ENCODE results near the gene ARHGAP27. TPM values are rescaled to one million over a fixed set of nuclear protein-coding genes. Genes with fewer than 3 reads are reported as not detected.

The ARHGAP27 gene
- polyA plus RNA-seq, 4 donors = 65.2 to 132 (median 116) TPM

GRCh38 chr17:45393411-45393810 lies 39.3 kb downstream of the ARHGAP27 start:
- peak; percentile 47 to 74 for DNase-seq
- Histone ChIP-seq H3K27ac (ENCODE audit: low read depth in 1 of 3, low read length in 2 of 3) (peak overlapping the region in 1 of 3 donors; percentile 64), H3K27me3 (ENCODE audit: control insufficient read depth in 3 of 3, insufficient read depth in 3 of 3, low read length in 3 of 3) (no peaks in the 10 kb centered on the region), H3K4me1 (ENCODE audit: control insufficient read depth in 3 of 3, insufficient read depth in 2 of 3, low read depth in 1 of 3, low read length in 2 of 3) (peaks cover 0 to 40% (median 0%) of the 10 kb centered on the region in 3 donors), H3K4me3 (ENCODE audit: low read depth in 1 of 3, low read length in 3 of 3) (no peak overlapping the region), H3K9me3 (ENCODE audit: control insufficient read depth in 2 of 2, insufficient read depth in 1 of 2, low read depth in 1 of 2, low read length in 1 of 2) (peaks cover 0 to 7% of the 10 kb centered on the region in 2 donors), H3K36me3 (ENCODE audit: control insufficient read depth in 3 of 3, insufficient read depth in 2 of 3, low read depth in 1 of 3, low read length in 3 of 3) (peaks cover 8 to 53% (median 25%) of the 10 kb centered on the region in 3 donors)
- 41 to 72% (median 61%) methylated on average over 5 of the region's 5 CpGs for WGBS, 3 donors
- no peak for FAIRE-seq

DNA sequence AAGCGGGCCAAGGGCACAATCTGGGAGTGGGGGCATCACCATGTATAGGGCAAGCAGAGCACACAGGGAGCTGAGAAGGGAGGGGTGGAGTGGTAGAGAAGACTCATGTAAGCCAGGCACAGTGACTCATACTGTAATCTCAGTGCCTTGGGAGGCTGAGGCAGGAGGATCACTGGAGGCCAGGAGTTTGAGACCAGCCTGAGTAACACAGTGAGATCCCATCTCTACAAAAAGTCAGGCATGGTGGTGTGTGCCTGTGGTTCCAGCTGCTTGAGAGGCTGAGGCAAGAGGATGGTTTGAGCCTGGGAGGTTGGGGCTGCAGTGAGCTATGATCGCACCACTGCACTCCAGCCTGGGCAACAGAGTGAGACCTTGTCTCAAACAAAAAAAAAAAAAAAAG lies 40.8 kb downstream of the ARHGAP27 start:
- H3K27ac ChIP-seq (ENCODE audit: low read depth in 1 of 3, low read length in 2 of 3) = no peak overlapping the region
- WGBS, 3 donors = 92 to 95% (median 94%) methylated on average over 2 of the region's 2 CpGs
- peaks cover 4 to 40% (median 14%) of the 10 kb centered on the region in 3 donors for H3K36me3 ChIP-seq (ENCODE audit: control insufficient read depth in 3 of 3, insufficient read depth in 2 of 3, low read depth in 1 of 3, low read length in 3 of 3)
- H3K27me3 ChIP-seq (ENCODE audit: control insufficient read depth in 3 of 3, insufficient read depth in 3 of 3, low read length in 3 of 3) = no peaks in the 10 kb centered on the region
- FAIRE-seq (no peak), DNase-seq (no peak)
- no peak overlapping the region for H3K4me3 ChIP-seq (ENCODE audit: low read depth in 1 of 3, low read length in 3 of 3)
- peaks cover 0 to 40% (median 0%) of the 10 kb centered on the region in 3 donors for H3K4me1 ChIP-seq (ENCODE audit: control insufficient read depth in 3 of 3, insufficient read depth in 2 of 3, low read depth in 1 of 3, low read length in 2 of 3)
- H3K9me3 ChIP-seq (ENCODE audit: control insufficient read depth in 2 of 2, insufficient read depth in 1 of 2, low read depth in 1 of 2, low read length in 1 of 2) = peaks cover 0 to 5% of the 10 kb centered on the region in 2 donors

DNA sequence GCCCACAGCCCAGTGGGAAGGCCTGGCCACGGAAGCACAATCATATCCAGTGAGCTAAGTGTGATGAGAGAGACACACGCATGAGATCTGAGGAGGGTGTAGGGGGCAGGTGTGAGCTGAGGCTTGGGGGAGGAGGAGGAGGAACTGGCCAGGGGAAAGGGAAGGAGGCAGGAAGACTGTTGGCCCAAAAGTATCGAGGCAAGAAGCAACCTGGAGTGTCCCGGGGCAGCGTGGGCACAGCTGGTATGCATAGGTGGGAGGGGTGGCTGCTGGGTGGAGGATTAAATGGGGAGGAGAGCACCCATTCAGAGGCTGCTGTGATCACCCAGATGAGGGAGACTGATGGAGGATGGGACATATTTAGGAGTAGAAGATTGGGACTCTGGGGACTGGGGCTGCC lies 41.4 kb downstream of the ARHGAP27 start:
- Histone ChIP-seq H3K27me3 (ENCODE audit: control insufficient read depth in 3 of 3, insufficient read depth in 3 of 3, low read length in 3 of 3) (no peaks in the 10 kb centered on the region), H3K27ac (ENCODE audit: low read depth in 1 of 3, low read length in 2 of 3) (no peak overlapping the region), H3K4me1 (ENCODE audit: control insufficient read depth in 3 of 3, insufficient read depth in 2 of 3, low read depth in 1 of 3, low read length in 2 of 3) (peaks cover 0 to 40% (median 0%) of the 10 kb centered on the region in 3 donors), H3K4me3 (ENCODE audit: low read depth in 1 of 3, low read length in 3 of 3) (no peak overlapping the region), H3K36me3 (ENCODE audit: control insufficient read depth in 3 of 3, insufficient read depth in 2 of 3, low read depth in 1 of 3, low read length in 3 of 3) (peaks cover 0 to 34% (median 8%) of the 10 kb centered on the region in 3 donors), H3K9me3 (ENCODE audit: control insufficient read depth in 2 of 2, insufficient read depth in 1 of 2, low read depth in 1 of 2, low read length in 1 of 2) (no peaks in the 10 kb centered on the region)
- DNase-seq (no peak), FAIRE-seq (no peak)
- 30 to 41% (median 31%) methylated on average over 5 of the region's 5 CpGs for WGBS, 3 donors

DNA sequence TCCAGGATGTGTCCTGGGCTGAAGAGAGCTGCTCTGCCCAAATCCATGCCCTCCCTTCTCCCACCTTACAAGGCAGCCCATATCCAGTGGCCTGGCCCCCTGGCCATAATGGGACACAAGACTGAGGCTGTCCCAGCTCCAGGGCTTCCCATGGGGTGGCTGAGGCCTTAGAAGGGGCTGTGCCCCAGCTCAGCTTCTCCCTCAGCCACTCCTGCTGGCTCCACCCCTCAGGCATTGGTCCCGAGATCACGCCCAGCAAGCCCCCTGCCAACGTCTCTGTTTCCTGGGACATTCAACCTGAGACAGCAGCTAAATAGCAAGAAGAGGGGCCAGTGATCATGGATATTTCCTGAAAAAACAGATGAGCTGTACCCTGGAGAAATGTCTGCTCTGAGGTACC lies 43.3 kb downstream of the ARHGAP27 start:
- no peak for FAIRE-seq
- no peak for DNase-seq
- Histone ChIP-seq H3K9me3 (ENCODE audit: control insufficient read depth in 2 of 2, insufficient read depth in 1 of 2, low read depth in 1 of 2, low read length in 1 of 2) (no peaks in the 10 kb centered on the region), H3K36me3 (ENCODE audit: control insufficient read depth in 3 of 3, insufficient read depth in 2 of 3, low read depth in 1 of 3, low read length in 3 of 3) (peaks cover 0 to 14% (median 0%) of the 10 kb centered on the region in 3 donors), H3K4me1 (ENCODE audit: control insufficient read depth in 3 of 3, insufficient read depth in 2 of 3, low read depth in 1 of 3, low read length in 2 of 3) (peaks cover 0 to 32% (median 0%) of the 10 kb centered on the region in 3 donors), H3K27me3 (ENCODE audit: control insufficient read depth in 3 of 3, insufficient read depth in 3 of 3, low read length in 3 of 3) (no peaks in the 10 kb centered on the region), H3K4me3 (ENCODE audit: low read depth in 1 of 3, low read length in 3 of 3) (no peak overlapping the region), H3K27ac (ENCODE audit: low read depth in 1 of 3, low read length in 2 of 3) (no peak overlapping the region)
- WGBS, 3 donors = 33 to 49% (median 34%) methylated on average over 3 of the region's 3 CpGs

- Histone ChIP-seq H3K27me3 (ENCODE audit: control insufficient read depth in 3 of 3, insufficient read depth in 3 of 3, low read length in 3 of 3) (no peaks in the 10 kb centered on the region), H3K9me3 (ENCODE audit: control insufficient read depth in 2 of 2, insufficient read depth in 1 of 2, low read depth in 1 of 2, low read length in 1 of 2) (no peaks in the 10 kb centered on the region), H3K27ac (ENCODE audit: low read depth in 1 of 3, low read length in 2 of 3) (no peak overlapping the region), H3K4me3 (ENCODE audit: low read depth in 1 of 3, low read length in 3 of 3) (no peak overlapping the region), H3K36me3 (ENCODE audit: control insufficient read depth in 3 of 3, insufficient read depth in 2 of 3, low read depth in 1 of 3, low read length in 3 of 3) (peaks cover 0 to 8% (median 0%) of the 10 kb centered on the region in 3 donors), H3K4me1 (ENCODE audit: control insufficient read depth in 3 of 3, insufficient read depth in 2 of 3, low read depth in 1 of 3, low read length in 2 of 3) (peaks cover 0 to 26% (median 0%) of the 10 kb centered on the region in 3 donors)
- FAIRE-seq = no peak
- no peak for DNase-seq
- 63 to 87% (median 74%) methylated on average over 10 of the region's 10 CpGs for WGBS, 3 donors
Measured at GRCh38 chr17:45388604-45389325, 43.9 kb downstream of the ARHGAP27 start.

GRCh38 chr17:45387739-45388138 lies 44.9 kb downstream of the ARHGAP27 start:
- Histone ChIP-seq H3K4me1 (ENCODE audit: control insufficient read depth in 3 of 3, insufficient read depth in 2 of 3, low read depth in 1 of 3, low read length in 2 of 3) (peaks cover 0 to 16% (median 0%) of the 10 kb centered on the region in 3 donors), H3K9me3 (ENCODE audit: control insufficient read depth in 2 of 2, insufficient read depth in 1 of 2, low read depth in 1 of 2, low read length in 1 of 2) (no peaks in the 10 kb centered on the region), H3K4me3 (ENCODE audit: low read depth in 1 of 3, low read length in 3 of 3) (no peak overlapping the region), H3K36me3 (ENCODE audit: control insufficient read depth in 3 of 3, insufficient read depth in 2 of 3, low read depth in 1 of 3, low read length in 3 of 3) (no peaks in the 10 kb centered on the region), H3K27me3 (ENCODE audit: control insufficient read depth in 3 of 3, insufficient read depth in 3 of 3, low read length in 3 of 3) (no peaks in the 10 kb centered on the region), H3K27ac (ENCODE audit: low read depth in 1 of 3, low read length in 2 of 3) (no peak overlapping the region)
- DNase-seq (no peak), FAIRE-seq (no peak)
- 90 to 94% (median 91%) methylated on average over 3 of the region's 3 CpGs for WGBS, 3 donors

- H3K36me3 ChIP-seq (ENCODE audit: control insufficient read depth in 3 of 3, insufficient read depth in 2 of 3, low read depth in 1 of 3, low read length in 3 of 3) = no peaks in the 10 kb centered on the region
- no peak overlapping the region for H3K4me3 ChIP-seq (ENCODE audit: low read depth in 1 of 3, low read length in 3 of 3)
- H3K27me3 ChIP-seq (ENCODE audit: control insufficient read depth in 3 of 3, insufficient read depth in 3 of 3, low read length in 3 of 3) = no peaks in the 10 kb centered on the region
- peaks cover 0 to 9% (median 0%) of the 10 kb centered on the region in 3 donors for H3K4me1 ChIP-seq (ENCODE audit: control insufficient read depth in 3 of 3, insufficient read depth in 2 of 3, low read depth in 1 of 3, low read length in 2 of 3)
- WGBS, 3 donors = 17 to 54% (median 23%) methylated on average over 4 of the region's 4 CpGs
- H3K9me3 ChIP-seq (ENCODE audit: control insufficient read depth in 2 of 2, insufficient read depth in 1 of 2, low read depth in 1 of 2, low read length in 1 of 2) = no peaks in the 10 kb centered on the region
- no peak for DNase-seq
- no peak for FAIRE-seq
- no peak overlapping the region for H3K27ac ChIP-seq (ENCODE audit: low read depth in 1 of 3, low read length in 2 of 3)
Measured at GRCh38 chr17:45386178-45386577, 46.5 kb downstream of the ARHGAP27 start.

GRCh38 chr17:45385331-45385997 lies 47.2 kb downstream of the ARHGAP27 start:
- FAIRE-seq (no peak), DNase-seq (peak; percentile 86)
- no peak overlapping the region for H3K4me3 ChIP-seq (ENCODE audit: low read depth in 1 of 3, low read length in 3 of 3)
- peaks cover 0 to 8% (median 0%) of the 10 kb centered on the region in 3 donors for H3K4me1 ChIP-seq (ENCODE audit: control insufficient read depth in 3 of 3, insufficient read depth in 2 of 3, low read depth in 1 of 3, low read length in 2 of 3)
- H3K27me3 ChIP-seq (ENCODE audit: control insufficient read depth in 3 of 3, insufficient read depth in 3 of 3, low read length in 3 of 3) = no peaks in the 10 kb centered on the region
- H3K9me3 ChIP-seq (ENCODE audit: control insufficient read depth in 2 of 2, insufficient read depth in 1 of 2, low read depth in 1 of 2, low read length in 1 of 2) = no peaks in the 10 kb centered on the region
- H3K36me3 ChIP-seq (ENCODE audit: control insufficient read depth in 3 of 3, insufficient read depth in 2 of 3, low read depth in 1 of 3, low read length in 3 of 3) = no peaks in the 10 kb centered on the region
- WGBS, 3 donors = 4 to 10% (median 9%) methylated on average over 12 to 13 of the region's 13 CpGs
- no peak overlapping the region for H3K27ac ChIP-seq (ENCODE audit: low read depth in 1 of 3, low read length in 2 of 3)
